GM12878 (cell line): Measurements from ENCODE around the gene ZNF566.

Experiments used
- CEBPB ChIP-seq, 2 experiments: fragments of 150-350 bp in 1 of 2; IDR thresholded peaks; 2 replicates each; pipeline ENCODE4 v1.6.1; 2012 to 2014; ENCODE audit warnings: low read depth in 2 of 2, low read length in 2 of 2, borderline replicate concordance in 1 of 2, inconsistent platforms in 1 of 2
- NFYB ChIP-seq: IDR thresholded peaks from 2 replicates; pipeline ENCODE4 v1.6.1; 2011; ENCODE audit warnings: low read depth, mild to moderate bottlenecking, low read length, improper control_type of control experiment, moderate library complexity; ENCODE audit not compliant: insufficient read depth
- POLR2A ChIP-seq: IDR thresholded peaks from 2 replicates; pipeline ENCODE4 v1.6.1; 2011; ENCODE audit warnings: low read depth, mild to moderate bottlenecking, low read length
- POLR2AphosphoS5 ChIP-seq: IDR thresholded peaks from 2 replicates; pipeline ENCODE4 v1.6.1; 2011; ENCODE audit warnings: mild to moderate bottlenecking, low read length, inconsistent platforms
- RAD21 ChIP-seq: IDR thresholded peaks from 2 replicates; pipeline ENCODE4 v1.6.1; 2011; ENCODE audit warnings: mild to moderate bottlenecking, low read depth, low read length, moderate library complexity; ENCODE audit not compliant: insufficient read depth

DNA sequence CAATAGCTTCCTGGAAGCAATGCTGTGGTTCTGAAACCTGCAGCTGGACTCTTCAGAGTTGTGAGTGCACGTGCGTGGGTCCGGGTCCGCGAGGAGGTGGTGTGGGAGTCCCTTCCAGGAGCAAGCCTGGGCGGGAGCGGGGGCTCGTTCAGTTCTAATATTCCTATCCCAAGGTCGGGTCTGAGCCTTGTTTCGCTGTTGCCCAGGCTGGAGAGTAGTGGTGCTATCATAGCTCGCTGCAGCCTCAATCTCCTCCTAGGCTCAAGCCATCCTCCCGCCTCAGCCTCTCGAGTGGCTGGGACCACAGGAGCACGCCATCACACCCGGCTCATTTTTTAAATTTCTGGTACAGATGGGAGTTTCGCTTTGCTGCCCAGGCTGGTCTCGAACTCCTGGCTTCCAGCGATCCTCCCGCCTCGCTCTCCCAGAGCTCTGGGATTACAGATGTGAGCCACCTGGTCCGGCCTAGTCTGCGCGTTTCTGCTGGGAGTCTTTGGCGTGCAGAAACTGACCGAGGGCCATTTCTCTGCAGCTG lies 71.5 kb downstream of the ZNF566 start:
- TF ChIP-seq POLR2AphosphoS5 (no peak), POLR2A (no peak), CEBPB (IDR thresholded peaks at IDR 0.05; ENCODE audit: borderline replicate concordance in 1 of 2, low read depth in 2 of 2, low read length in 2 of 2) (no peak), RAD21 (no peak), NFYB (no peak)
